Loucy (cell line): ENCODE measurements around the gene OR4E2.

Source experiments
- H2AFZ ChIP-seq: fragments of 200-600 bp; sonication (generic); 2 replicates; pipeline ENCODE4 v1.6.0; 2016; ENCODE audit warnings: antibody characterized with exemption, mild to moderate bottlenecking, low read length, moderate library complexity
- H3F3A ChIP-seq: fragments of 200-600 bp; 2 replicates; pipeline ENCODE4 v1.6.0; 2016; ENCODE audit warnings: antibody characterized with exemption, low read depth, mild to moderate bottlenecking
- H3K27me3 ChIP-seq: fragments of 200-600 bp; sonication (generic); 2 replicates; pipeline ENCODE4 v1.6.1; 2014; ENCODE audit warnings: low read length, mild to moderate bottlenecking; ENCODE audit not compliant: insufficient read depth, poor library complexity, severe bottlenecking
- H3K36me3 ChIP-seq: fragments of 200-600 bp; sonication (generic); 2 replicates; pipeline ENCODE4 v1.6.1; 2016; ENCODE audit warnings: low read length; ENCODE audit not compliant: insufficient read depth
- H3K4me1 ChIP-seq: fragments of 200-600 bp; sonication (generic); 2 replicates; pipeline ENCODE4 v1.5.1; 2014; ENCODE audit warnings: low read length, mild to moderate bottlenecking; ENCODE audit not compliant: insufficient read depth, poor library complexity, severe bottlenecking
- H3K4me2 ChIP-seq: fragments of 200-600 bp; sonication (generic); 2 replicates; pipeline ENCODE4 v1.6.0; 2014; ENCODE audit warnings: antibody characterized with exemption, low read length, low read depth, mild to moderate bottlenecking; ENCODE audit not compliant: poor library complexity, severe bottlenecking
- H3K4me3 ChIP-seq: fragments of 200-600 bp; sonication (generic); 2 replicates; pipeline ENCODE4 v1.5.1; 2014; ENCODE audit warnings: low read length, mild to moderate bottlenecking, mixed read lengths; ENCODE audit not compliant: poor library complexity, severe bottlenecking
- H3K79me2 ChIP-seq: fragments of 200-600 bp; sonication (generic); 2 replicates; pipeline ENCODE4 v1.6.1; 2014; ENCODE audit warnings: low read length; ENCODE audit not compliant: insufficient read depth
- H3K9ac ChIP-seq: fragments of 200-600 bp; sonication (generic); 2 replicates; pipeline ENCODE4 v1.6.0; 2014; ENCODE audit warnings: mild to moderate bottlenecking, low read depth, low read length, moderate library complexity; ENCODE audit not compliant: poor library complexity, severe bottlenecking
- H3K9me2 ChIP-seq: fragments of 200-600 bp; sonication (generic); replicated peaks from 2 replicates; pipeline ENCODE4 v1.6.1; 2016; ENCODE audit warnings: low read depth, low read length, mixed read lengths
- H3K9me3 ChIP-seq: fragments of 200-600 bp; sonication (generic); 2 replicates; pipeline ENCODE4 v1.6.1; 2014; ENCODE audit warnings: mild to moderate bottlenecking, antibody characterized with exemption, low read length, low read depth; ENCODE audit not compliant: insufficient read depth
- H4K20me1 ChIP-seq: fragments of 200-600 bp; sonication (generic); 2 replicates; pipeline ENCODE4 v1.6.0; 2014; ENCODE audit warnings: antibody characterized with exemption, low read length, mild to moderate bottlenecking; ENCODE audit not compliant: insufficient read depth, poor library complexity, severe bottlenecking
- EZH2phosphoT487 ChIP-seq: fragments of 200-600 bp; IDR thresholded peaks from 2 replicates; pipeline ENCODE4 v1.6.1; 2018; ENCODE audit warnings: antibody characterized with exemption, mild to moderate bottlenecking, moderate library complexity, borderline replicate concordance
- TF ChIP-seq, protein P1 (sequence below): fragments of 200-600 bp; sonication (generic); conservative IDR thresholded peaks from 2 replicates; pipeline ENCODE4 v1.5.1; 2014; ENCODE audit warnings: mild to moderate bottlenecking, antibody characterized with exemption, low read length

The OR4E2 gene, protein sequence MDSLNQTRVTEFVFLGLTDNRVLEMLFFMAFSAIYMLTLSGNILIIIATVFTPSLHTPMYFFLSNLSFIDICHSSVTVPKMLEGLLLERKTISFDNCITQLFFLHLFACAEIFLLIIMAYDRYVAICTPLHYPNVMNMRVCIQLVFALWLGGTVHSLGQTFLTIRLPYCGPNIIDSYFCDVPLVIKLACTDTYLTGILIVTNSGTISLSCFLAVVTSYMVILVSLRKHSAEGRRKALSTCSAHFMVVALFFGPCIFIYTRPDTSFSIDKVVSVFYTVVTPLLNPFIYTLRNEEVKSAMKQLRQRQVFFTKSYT

DNA sequence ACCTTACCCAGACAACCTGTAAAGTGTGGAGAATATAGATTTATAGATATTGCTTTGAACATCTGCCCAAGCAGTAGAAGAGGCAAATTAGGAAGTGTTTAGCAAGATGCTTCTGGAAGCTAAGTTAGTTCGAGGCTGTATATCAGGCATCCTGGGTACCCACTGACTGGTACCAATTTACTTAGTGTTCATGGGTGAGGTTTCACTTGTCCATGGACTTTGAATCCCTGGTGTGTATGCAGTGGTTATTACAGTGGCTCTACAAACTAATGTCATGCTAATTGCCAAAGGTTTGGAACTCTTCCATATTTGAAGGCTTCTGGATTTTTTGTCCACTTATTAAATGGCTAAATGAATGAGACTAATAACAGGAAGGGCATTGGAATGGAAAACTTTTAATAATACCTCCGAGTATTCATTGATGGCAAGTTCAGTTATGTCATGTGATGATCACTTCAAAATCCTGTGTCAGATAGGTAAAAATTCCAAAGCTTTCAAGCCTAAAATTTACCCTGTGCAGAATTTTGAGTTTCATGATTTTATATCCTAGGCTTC is at the start of gene OR4E2:
OR4E2 (plus strand) TSS at position 505 of the 555 bp plus-strand sequence. CDS start 11,248 bp downstream, outside the sequence.
- Histone ChIP-seq H3K9me2 (0 out of 2 replicates have a peak, but pooled peaks cover 3% of the 10 kb centered on the region), H3K4me1 (no peaks in the 10 kb centered on the region), H3F3A (no peaks in the 10 kb centered on the region), H2AFZ (no peak within 1 kb of the TSS), H3K9ac (no peak within 1 kb of the TSS), H3K4me3 (no peak within 1 kb of the TSS), H3K9me3 (no peaks in the 10 kb centered on the region), H3K4me2 (no peak within 1 kb of the TSS), H3K79me2 (no peaks in the 10 kb centered on the region), H3K36me3 (no peaks in the 10 kb centered on the region), H3K27me3 (no peaks in the 10 kb centered on the region), H4K20me1 (no peaks in the 10 kb centered on the region)
- TF ChIP-seq EZH2phosphoT487 = no peak
- TF ChIP-seq, protein P1, sequence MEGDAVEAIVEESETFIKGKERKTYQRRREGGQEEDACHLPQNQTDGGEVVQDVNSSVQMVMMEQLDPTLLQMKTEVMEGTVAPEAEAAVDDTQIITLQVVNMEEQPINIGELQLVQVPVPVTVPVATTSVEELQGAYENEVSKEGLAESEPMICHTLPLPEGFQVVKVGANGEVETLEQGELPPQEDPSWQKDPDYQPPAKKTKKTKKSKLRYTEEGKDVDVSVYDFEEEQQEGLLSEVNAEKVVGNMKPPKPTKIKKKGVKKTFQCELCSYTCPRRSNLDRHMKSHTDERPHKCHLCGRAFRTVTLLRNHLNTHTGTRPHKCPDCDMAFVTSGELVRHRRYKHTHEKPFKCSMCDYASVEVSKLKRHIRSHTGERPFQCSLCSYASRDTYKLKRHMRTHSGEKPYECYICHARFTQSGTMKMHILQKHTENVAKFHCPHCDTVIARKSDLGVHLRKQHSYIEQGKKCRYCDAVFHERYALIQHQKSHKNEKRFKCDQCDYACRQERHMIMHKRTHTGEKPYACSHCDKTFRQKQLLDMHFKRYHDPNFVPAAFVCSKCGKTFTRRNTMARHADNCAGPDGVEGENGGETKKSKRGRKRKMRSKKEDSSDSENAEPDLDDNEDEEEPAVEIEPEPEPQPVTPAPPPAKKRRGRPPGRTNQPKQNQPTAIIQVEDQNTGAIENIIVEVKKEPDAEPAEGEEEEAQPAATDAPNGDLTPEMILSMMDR = no peak

DNA sequence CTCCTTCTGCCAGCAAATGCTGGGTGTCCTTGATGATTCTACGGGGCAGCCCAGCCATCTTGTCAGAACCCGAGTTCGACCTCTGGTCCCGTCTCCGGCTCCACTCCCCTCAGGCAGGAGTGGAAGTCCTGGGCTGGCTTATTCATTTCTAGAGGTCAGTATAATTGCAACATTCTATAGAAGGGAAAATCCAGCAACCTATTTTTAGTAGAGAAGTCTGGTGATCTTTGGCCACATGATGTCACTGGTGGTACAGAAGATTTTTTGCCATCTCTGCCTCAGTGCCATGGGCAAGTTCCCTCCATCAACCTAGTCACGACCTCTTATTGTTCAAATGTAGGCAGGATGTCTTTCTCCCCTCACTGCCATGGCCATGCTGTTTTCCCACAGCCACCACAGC is 41.3 kb upstream of the OR4E2 start:
- H3K4me3 ChIP-seq = no peak overlapping the region
- TF ChIP-seq EZH2phosphoT487 = no peak
- TF ChIP-seq, protein P1 = no peak
- H2AFZ ChIP-seq = no peak overlapping the region
- H3K36me3 ChIP-seq = no peaks in the 10 kb centered on the region
- no peaks in the 10 kb centered on the region for H3K9me2 ChIP-seq
- no peak overlapping the region for H3K9ac ChIP-seq
- no peaks in the 10 kb centered on the region for H3F3A ChIP-seq
- no peak overlapping the region for H3K4me2 ChIP-seq
- H3K9me3 ChIP-seq = no peaks in the 10 kb centered on the region
- no peaks in the 10 kb centered on the region for H3K79me2 ChIP-seq
- H3K4me1 ChIP-seq = no peaks in the 10 kb centered on the region
- no peaks in the 10 kb centered on the region for H3K27me3 ChIP-seq
- no peaks in the 10 kb centered on the region for H4K20me1 ChIP-seq

DNA sequence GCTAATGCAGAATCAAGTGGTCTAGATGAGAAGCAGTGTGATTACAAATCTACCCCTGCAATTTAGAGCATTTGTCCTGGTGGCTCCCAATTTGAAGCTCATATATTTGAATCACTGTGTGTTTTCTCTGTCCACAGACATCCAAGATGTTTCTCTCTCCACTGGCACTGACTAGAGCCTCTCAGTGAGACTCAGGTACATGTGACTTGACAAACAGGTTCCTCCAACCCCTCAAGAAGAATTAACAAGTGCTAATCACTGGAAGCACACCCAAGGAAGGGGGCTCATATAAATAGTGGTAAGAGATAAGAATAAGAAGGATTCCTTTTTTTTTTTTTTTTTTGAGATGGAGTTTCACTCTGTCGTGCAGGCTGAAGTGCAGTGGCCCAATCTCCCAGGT is 39.4 kb upstream of the OR4E2 start:
- Histone ChIP-seq H3K36me3 (no peaks in the 10 kb centered on the region), H3K9me2 (no peaks in the 10 kb centered on the region), H3K27me3 (no peaks in the 10 kb centered on the region), H3K4me3 (no peak overlapping the region), H3K9me3 (no peaks in the 10 kb centered on the region), H3K9ac (no peak overlapping the region), H3K79me2 (no peaks in the 10 kb centered on the region), H2AFZ (no peak overlapping the region), H3K4me2 (no peak overlapping the region), H3K4me1 (no peaks in the 10 kb centered on the region), H4K20me1 (no peaks in the 10 kb centered on the region), H3F3A (no peaks in the 10 kb centered on the region)
- TF ChIP-seq EZH2phosphoT487 = no peak
- TF ChIP-seq, protein P1 = no peak
